GM23338 (cell line): Measurements from ENCODE around the gene RAP1GAP2. TPM values are rescaled to one million over a fixed set of nuclear protein-coding genes. Genes with fewer than 3 reads are reported as not detected.

Experiments
- ATAC-seq: fragments of 200-7000 bp; cut with Tn5 transposase; 3 replicates; pipeline ENCODE4 v1.9.1; 2020
- DNase-seq: peaks from one replicate; pipeline ENCODE4 v3.0.0-alpha.2; 2015; ENCODE audit warnings: low spot score
- H2AFZ ChIP-seq: fragments of 200-600 bp; sonication (generic); 2 replicates; pipeline ENCODE4 v1.8.0; 2016; ENCODE audit warnings: antibody characterized with exemption, mild to moderate bottlenecking, moderate library complexity
- H3F3A ChIP-seq: fragments of 200-600 bp; sonication (generic); replicated peaks from 2 replicates; pipeline ENCODE4 v1.8.0; 2017; ENCODE audit warnings: antibody characterized with exemption, mixed run types, low read depth
- H3K27ac ChIP-seq: fragments of 200-600 bp; sonication (generic); 2 replicates; pipeline ENCODE4 v1.6.1; 2016; ENCODE audit warnings: low read depth
- H3K27me3 ChIP-seq: fragments of 200-600 bp; sonication (generic); 2 replicates; pipeline ENCODE4 v1.8.0; 2016; ENCODE audit warnings: mild to moderate bottlenecking, mixed run types, moderate library complexity; ENCODE audit not compliant: insufficient read depth
- H3K36me3 ChIP-seq: fragments of 200-600 bp; sonication (generic); 2 replicates; pipeline ENCODE4 v1.8.0; 2016; ENCODE audit warnings: mild to moderate bottlenecking; ENCODE audit not compliant: insufficient read depth
- H3K4me1 ChIP-seq: fragments of 200-600 bp; sonication (generic); 2 replicates; pipeline ENCODE4 v1.8.0; 2016; ENCODE audit warnings: mild to moderate bottlenecking, moderate library complexity; ENCODE audit not compliant: insufficient read depth
- H3K4me2 ChIP-seq: fragments of 200-600 bp; sonication (generic); 2 replicates; pipeline ENCODE4 v1.7.1; 2017; ENCODE audit warnings: mixed run types
- H3K4me3 ChIP-seq: fragments of 200-600 bp; sonication (generic); 2 replicates; pipeline ENCODE4 v1.6.1; 2016; ENCODE audit warnings: mixed run types
- H3K79me2 ChIP-seq: fragments of 200-600 bp; sonication (generic); replicated peaks from 2 replicates; pipeline ENCODE4 v1.8.0; 2017; ENCODE audit warnings: mild to moderate bottlenecking; ENCODE audit not compliant: insufficient read depth
- H3K9me2 ChIP-seq: fragments of 200-600 bp; sonication (generic); 2 replicates; pipeline ENCODE4 v1.8.0; 2017; ENCODE audit not compliant: insufficient read depth
- H4K20me1 ChIP-seq: fragments of 200-600 bp; sonication (generic); replicated peaks from 2 replicates; pipeline ENCODE4 v1.8.0; 2017; ENCODE audit warnings: mild to moderate bottlenecking; ENCODE audit not compliant: insufficient read depth
- H3K27ac Mint-ChIP-seq: 2 replicates; pipeline ENCODE4 v1.8.0; 2020; ENCODE audit warnings: inconsistent platforms, mild to moderate bottlenecking, moderate library complexity, mixed read lengths
- H3K27me3 Mint-ChIP-seq: 3 replicates; pipeline ENCODE4 v1.8.0; 2022; ENCODE audit warnings: low read depth, mild to moderate bottlenecking, moderate library complexity, mixed read lengths, inconsistent platforms; ENCODE audit not compliant: insufficient read depth, poor library complexity
- H3K36me3 Mint-ChIP-seq: 3 replicates; pipeline ENCODE4 v1.8.0; 2021; ENCODE audit warnings: low read depth, mild to moderate bottlenecking, inconsistent platforms, moderate library complexity, mixed read lengths
- H3K4me1 Mint-ChIP-seq: 3 replicates; pipeline ENCODE4 v1.8.0; 2020; ENCODE audit warnings: mild to moderate bottlenecking, inconsistent platforms, mixed read lengths
- H3K4me3 Mint-ChIP-seq: 3 replicates; pipeline ENCODE4 v1.8.0; 2021; ENCODE audit warnings: moderate library complexity, mild to moderate bottlenecking, inconsistent platforms, mixed read lengths
- H3K9me3 Mint-ChIP-seq: 3 replicates; pipeline ENCODE4 v1.8.0; 2020; ENCODE audit warnings: moderate library complexity, mild to moderate bottlenecking, inconsistent platforms, mixed read lengths
- CREB1 ChIP-seq: fragments of 250-450 bp; sonication (Bioruptor Pico); IDR thresholded peaks from 2 replicates; pipeline ENCODE4 v1.5.0; 2020; ENCODE audit warnings: low read depth, mild to moderate bottlenecking, moderate library complexity
- EZH2 ChIP-seq: fragments of 200-600 bp; sonication (generic); IDR thresholded peaks from one replicate; pipeline ENCODE4 v1.8.0; 2017; ENCODE audit warnings: antibody characterized with exemption, mild to moderate bottlenecking, low read depth; ENCODE audit not compliant: unreplicated experiment
- EZH2phosphoT487 ChIP-seq: fragments of 200-600 bp; sonication (generic); IDR thresholded peaks from one replicate; pipeline ENCODE4 v1.8.1; 2018; ENCODE audit warnings: antibody characterized with exemption; ENCODE audit not compliant: unreplicated experiment
- JUNB ChIP-seq: IDR thresholded peaks from one replicate; pipeline ENCODE4 v1.6.1; 2016; ENCODE audit warnings: antibody characterized with exemption; ENCODE audit not compliant: unreplicated experiment
- NANOG ChIP-seq: IDR thresholded peaks from 2 replicates; pipeline ENCODE4 v1.6.1; 2016; ENCODE audit warnings: antibody characterized with exemption, borderline replicate concordance
- POLR2AphosphoS5 ChIP-seq: IDR thresholded peaks from 2 replicates; pipeline ENCODE4 v1.6.1; 2016; ENCODE audit warnings: antibody characterized with exemption, low read depth
- REST ChIP-seq: IDR thresholded peaks from one replicate; pipeline ENCODE4 v1.6.1; 2018; ENCODE audit warnings: antibody characterized with exemption; ENCODE audit not compliant: unreplicated experiment
- STAT1 ChIP-seq: IDR thresholded peaks from one replicate; pipeline ENCODE4 v1.6.1; 2016; ENCODE audit warnings: antibody characterized with exemption; ENCODE audit not compliant: unreplicated experiment
- ZNF114 ChIP-seq: fragments of 250-450 bp; sonication (Bioruptor Pico); IDR thresholded peaks from 2 replicates; pipeline ENCODE4 v1.5.0; 2020; ENCODE audit warnings: mild to moderate bottlenecking, moderate library complexity
- ZNF331 ChIP-seq: fragments of 250-450 bp; sonication (Bioruptor Pico); IDR thresholded peaks from 2 replicates; pipeline ENCODE4 v1.5.0; 2020; ENCODE audit warnings: low read depth, mild to moderate bottlenecking, moderate library complexity
- ZNF462 ChIP-seq: fragments of 250-450 bp; sonication (Bioruptor Pico); IDR thresholded peaks from 2 replicates; pipeline ENCODE4 v1.5.0; 2020; ENCODE audit warnings: mild to moderate bottlenecking, moderate library complexity
- polyA plus RNA-seq: library from polyadenylated mRNA; unstranded; fragments of >200 nt; fragmentation: Nextera tagmentation; extraction: Ambion mirVana; gene quantifications from 2 replicates; pipeline ENCODE4 v1.2.1, GENCODE V29; 2016
- total RNA-seq: library from RNA; depleted of rRNA; stranded (reverse); fragments of >200 nt; shearing (Covaris generic); gene quantifications from 2 replicates; pipeline ENCODE4 v1.2.3, GENCODE V29; 2014
- TF ChIP-seq, protein P1 (sequence below): IDR thresholded peaks from 2 replicates; pipeline ENCODE4 v1.6.1; 2016; ENCODE audit warnings: antibody characterized with exemption
- TF ChIP-seq, protein P2 (sequence below), 2 experiments: fragments of 200-600 bp in 1 of 2; sonication (generic) in 1 of 2; conservative IDR thresholded peaks; 2 replicates each; pipeline versions ENCODE4 v1.5.1 to v1.6.1; 2016 to 2017; ENCODE audit warnings: antibody characterized with exemption in 2 of 2, low read depth in 2 of 2, mild to moderate bottlenecking in 2 of 2, moderate library complexity in 1 of 2

Gene RAP1GAP2
- total and polyA plus RNA-seq, 2 experiments from 2014 or later = 17.8 to 46.1 TPM

DNA sequence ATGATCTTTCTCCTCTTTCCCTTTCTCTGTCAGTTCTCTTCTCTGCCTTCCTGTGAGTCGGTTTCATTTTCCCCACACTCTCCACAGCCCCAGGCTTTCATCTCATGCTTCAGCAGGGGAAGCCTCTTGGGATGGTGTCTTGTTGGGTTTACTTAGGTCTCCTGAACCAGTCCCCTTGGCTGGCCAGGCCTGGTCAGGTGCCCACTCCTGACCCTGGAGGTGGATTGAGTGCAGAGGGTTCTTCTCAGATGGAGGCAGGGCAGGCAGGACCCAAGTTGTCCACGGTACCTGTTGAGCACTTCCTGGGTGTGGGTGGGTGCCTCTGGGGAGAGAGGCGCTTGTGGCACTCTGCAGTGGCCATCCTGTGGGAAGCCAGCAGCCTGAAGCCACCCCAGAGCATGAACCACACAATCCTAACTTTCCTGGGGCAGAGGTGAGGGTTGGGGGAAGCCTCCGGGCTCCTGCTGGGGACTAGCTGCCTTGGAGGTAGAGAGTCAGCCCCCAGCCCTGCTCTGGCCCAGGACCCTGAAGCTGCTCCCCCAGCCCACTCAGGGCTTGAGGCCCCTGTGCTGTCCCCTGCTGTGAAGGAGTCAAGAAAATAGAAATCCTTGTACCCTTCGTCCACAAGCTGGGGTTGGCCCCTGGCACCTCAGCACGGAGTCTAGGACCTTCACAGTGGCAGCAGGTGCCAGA is 2.0 kb upstream of the RAP1GAP2 start:
- TF ChIP-seq REST (no peak), POLR2AphosphoS5 (no peak), JUNB (no peak), NANOG (no peak), ZNF114 (CRISPR knock-in tag) (no peak), EZH2phosphoT487 (no peak), EZH2 (no peak), CREB1 (no peak), ZNF462 (CRISPR knock-in tag) (no peak), ZNF331 (CRISPR knock-in tag) (no peak), STAT1 (no peak)
- TF ChIP-seq, protein P1, sequence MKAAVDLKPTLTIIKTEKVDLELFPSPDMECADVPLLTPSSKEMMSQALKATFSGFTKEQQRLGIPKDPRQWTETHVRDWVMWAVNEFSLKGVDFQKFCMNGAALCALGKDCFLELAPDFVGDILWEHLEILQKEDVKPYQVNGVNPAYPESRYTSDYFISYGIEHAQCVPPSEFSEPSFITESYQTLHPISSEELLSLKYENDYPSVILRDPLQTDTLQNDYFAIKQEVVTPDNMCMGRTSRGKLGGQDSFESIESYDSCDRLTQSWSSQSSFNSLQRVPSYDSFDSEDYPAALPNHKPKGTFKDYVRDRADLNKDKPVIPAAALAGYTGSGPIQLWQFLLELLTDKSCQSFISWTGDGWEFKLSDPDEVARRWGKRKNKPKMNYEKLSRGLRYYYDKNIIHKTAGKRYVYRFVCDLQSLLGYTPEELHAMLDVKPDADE = no peak
- TF ChIP-seq, protein P2, sequence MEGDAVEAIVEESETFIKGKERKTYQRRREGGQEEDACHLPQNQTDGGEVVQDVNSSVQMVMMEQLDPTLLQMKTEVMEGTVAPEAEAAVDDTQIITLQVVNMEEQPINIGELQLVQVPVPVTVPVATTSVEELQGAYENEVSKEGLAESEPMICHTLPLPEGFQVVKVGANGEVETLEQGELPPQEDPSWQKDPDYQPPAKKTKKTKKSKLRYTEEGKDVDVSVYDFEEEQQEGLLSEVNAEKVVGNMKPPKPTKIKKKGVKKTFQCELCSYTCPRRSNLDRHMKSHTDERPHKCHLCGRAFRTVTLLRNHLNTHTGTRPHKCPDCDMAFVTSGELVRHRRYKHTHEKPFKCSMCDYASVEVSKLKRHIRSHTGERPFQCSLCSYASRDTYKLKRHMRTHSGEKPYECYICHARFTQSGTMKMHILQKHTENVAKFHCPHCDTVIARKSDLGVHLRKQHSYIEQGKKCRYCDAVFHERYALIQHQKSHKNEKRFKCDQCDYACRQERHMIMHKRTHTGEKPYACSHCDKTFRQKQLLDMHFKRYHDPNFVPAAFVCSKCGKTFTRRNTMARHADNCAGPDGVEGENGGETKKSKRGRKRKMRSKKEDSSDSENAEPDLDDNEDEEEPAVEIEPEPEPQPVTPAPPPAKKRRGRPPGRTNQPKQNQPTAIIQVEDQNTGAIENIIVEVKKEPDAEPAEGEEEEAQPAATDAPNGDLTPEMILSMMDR (conservative IDR thresholded peaks at IDR 0.05; ENCODE audit: low read depth in 2 of 2) = no peak
- peaks cover 18% of the 10 kb centered on the region for H3K27me3 Mint-ChIP-seq
- no peaks in the 10 kb centered on the region for H3K27me3 ChIP-seq
- H3K4me3 ChIP-seq = no peak overlapping the region
- no peaks in the 10 kb centered on the region for H3K9me2 ChIP-seq
- H3K4me2 ChIP-seq = no peak overlapping the region
- H3K27ac ChIP-seq = no peak overlapping the region
- no peak for ATAC-seq
- H3K4me1 ChIP-seq = peaks cover 4% of the 10 kb centered on the region; the same call in 1 of the 2 replicates
- no peak overlapping the region for H3K27ac Mint-ChIP-seq
- no peak overlapping the region for H2AFZ ChIP-seq
- no peaks in the 10 kb centered on the region for H4K20me1 ChIP-seq
- no peak overlapping the region for H3K4me3 Mint-ChIP-seq
- H3K36me3 ChIP-seq = no peaks in the 10 kb centered on the region
- no peak for DNase-seq
- no peaks in the 10 kb centered on the region for H3K36me3 Mint-ChIP-seq
- H3K79me2 ChIP-seq = no peaks in the 10 kb centered on the region
- no peaks in the 10 kb centered on the region for H3K9me3 Mint-ChIP-seq
- no peaks in the 10 kb centered on the region for H3F3A ChIP-seq
- peaks cover 26% of the 10 kb centered on the region for H3K4me1 Mint-ChIP-seq
